Urinary bladder (tissue), 4 donors: ENCODE results near the gene HOXA9. TPM values are rescaled to one million over a fixed set of nuclear protein-coding genes. Genes with fewer than 3 reads are reported as not detected.

Source experiments
- DNase-seq: peaks from one replicate; pipeline ENCODE4 v3.0.0-alpha.2; 2015; ENCODE audit errors: extremely low spot score
- H3K27ac ChIP-seq: one replicate; pipeline ENCODE4 v1.5.1; 2013; ENCODE audit warnings: low read depth, mild to moderate bottlenecking, moderate library complexity
- H3K36me3 ChIP-seq: one replicate; pipeline ENCODE4 v1.6.1; 2013; ENCODE audit warnings: mild to moderate bottlenecking, moderate library complexity; ENCODE audit not compliant: insufficient read depth
- H3K4me1 ChIP-seq: one replicate; pipeline ENCODE4 v1.6.1; 2013; ENCODE audit warnings: mild to moderate bottlenecking, moderate library complexity; ENCODE audit not compliant: insufficient read depth
- H3K4me3 ChIP-seq: one replicate; pipeline ENCODE4 v1.5.1; 2013; ENCODE audit warnings: low read depth, low read length
- WGBS: extraction: QIAGEN DNeasy Blood & Tissue Kit; methylation state at CpG from one replicate; pipeline ENCODE4 v1.1.7; 2013; 5-methylcytosine and 5-hydroxymethylcytosine counted together
- polyA plus RNA-seq: library from polyadenylated mRNA; stranded (reverse); fragments of 200-250 nt; gene quantifications from one replicate; pipeline ENCODE4 v1.2.3, GENCODE V29; 2013
- total RNA-seq: library from RNA; depleted of rRNA; stranded (reverse); fragments of >200 nt; gene quantifications from one replicate; pipeline ENCODE4 v1.2.3, GENCODE V29; 2014
- donor health status: healthy with polysubstance abuse.
- donor health status: healthy.

Gene HOXA9
- total and polyA plus RNA-seq, 2 donors: 19.8 to 20.5 TPM

DNA sequence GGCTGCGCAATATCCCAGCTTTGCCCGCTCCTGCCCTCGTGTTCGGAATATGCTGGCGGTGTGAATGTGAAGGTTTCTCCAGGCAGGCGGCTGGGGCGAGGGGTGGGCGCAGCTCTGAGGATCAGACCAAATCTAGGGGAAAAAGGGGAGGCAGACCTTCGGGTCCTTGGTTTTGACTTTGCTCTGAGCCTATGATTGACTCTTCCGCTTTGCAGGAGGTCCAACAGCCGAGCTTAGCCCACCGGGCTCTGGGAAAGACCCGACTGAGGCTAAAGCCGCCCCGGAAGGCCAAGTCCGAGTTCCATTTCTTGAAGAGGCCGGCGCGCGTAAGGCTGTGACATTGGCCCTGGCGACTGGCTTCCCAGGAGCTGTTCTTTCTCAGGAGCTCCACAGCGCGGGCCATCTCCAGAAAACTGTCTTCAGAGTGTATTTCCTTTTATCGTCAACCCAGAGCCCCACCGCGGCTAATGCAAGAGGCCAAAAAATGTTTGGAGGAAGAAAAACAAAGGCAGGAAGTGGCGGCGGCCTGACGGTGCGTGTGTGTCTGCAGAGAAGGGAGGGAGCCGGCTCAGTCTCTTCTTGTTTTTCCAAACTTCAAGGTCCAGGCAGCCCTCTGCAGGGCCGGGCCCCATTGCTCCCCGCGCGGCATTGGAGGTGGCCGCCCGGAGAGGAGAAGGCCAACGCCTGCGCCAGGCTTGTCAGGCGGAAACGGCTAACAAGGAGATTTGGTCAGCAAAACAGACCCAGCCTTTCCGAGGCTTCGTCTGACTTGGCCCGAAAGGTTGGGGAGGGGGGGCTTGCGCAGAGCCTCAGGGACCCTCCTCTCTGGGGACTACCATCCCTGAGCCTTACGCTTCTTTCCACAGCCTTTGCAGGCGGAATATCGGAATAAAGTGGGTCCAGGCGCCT is 23.3 kb upstream of the HOXA9 start:
- WGBS: 3% methylated on average over 49 of the region's 49 CpGs
- no peak for DNase-seq
- Histone ChIP-seq H3K4me3 (peak overlapping the region; percentile 54), H3K27ac (peak overlapping the region; percentile 95), H3K36me3 (no peaks in the 10 kb centered on the region), H3K4me1 (peaks cover 1% of the 10 kb centered on the region)

DNA sequence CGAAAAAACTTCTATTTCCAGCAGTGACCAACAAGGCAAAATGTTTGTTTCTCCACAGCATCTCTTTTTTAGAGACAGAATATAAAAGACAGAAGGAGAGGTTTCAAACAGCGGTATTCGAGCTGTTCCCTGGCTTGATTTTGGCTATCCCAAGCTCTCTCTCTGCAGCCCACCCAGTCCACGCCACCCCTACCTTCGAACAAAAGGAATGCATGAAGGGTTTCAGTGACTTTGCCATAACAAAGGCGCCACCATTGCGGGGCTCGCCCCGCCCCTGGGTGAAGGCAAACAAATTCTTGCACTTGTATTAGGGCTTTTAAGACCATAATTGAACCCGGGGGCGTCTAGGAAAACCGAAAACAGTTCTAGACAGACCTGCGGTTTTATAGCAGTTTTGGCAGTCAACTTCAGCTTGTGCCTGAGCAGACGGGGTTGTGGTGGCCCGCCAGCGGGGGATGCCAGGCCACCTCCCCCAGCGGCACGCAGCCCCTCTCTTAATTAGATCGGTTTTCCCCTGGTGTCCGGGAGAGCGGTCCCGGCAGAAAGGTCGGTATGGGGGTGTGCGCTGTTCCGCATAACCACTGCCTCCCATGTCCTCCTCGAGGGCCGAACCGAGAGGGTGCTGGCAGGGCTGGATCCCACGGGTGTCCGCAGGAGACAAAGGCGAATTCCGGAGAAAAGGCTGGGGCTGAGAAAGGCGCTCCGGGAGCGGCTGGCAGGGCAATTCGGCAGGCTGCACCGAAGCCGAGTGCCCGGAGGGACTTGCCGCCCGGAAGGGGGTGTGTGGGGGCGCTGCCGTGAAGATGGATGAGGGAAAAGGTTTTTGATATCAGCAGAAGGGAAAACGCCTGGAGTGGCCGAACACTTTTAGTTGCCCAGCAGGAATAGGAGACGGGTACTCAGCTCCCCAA is 22.4 kb upstream of the HOXA9 start:
- 5% methylated on average over 46 of the region's 46 CpGs for WGBS
- Histone ChIP-seq H3K27ac (peak overlapping the region; percentile 95), H3K4me1 (peaks cover 1% of the 10 kb centered on the region), H3K4me3 (peak overlapping the region; percentile 54), H3K36me3 (no peaks in the 10 kb centered on the region)
- no peak for DNase-seq

DNA sequence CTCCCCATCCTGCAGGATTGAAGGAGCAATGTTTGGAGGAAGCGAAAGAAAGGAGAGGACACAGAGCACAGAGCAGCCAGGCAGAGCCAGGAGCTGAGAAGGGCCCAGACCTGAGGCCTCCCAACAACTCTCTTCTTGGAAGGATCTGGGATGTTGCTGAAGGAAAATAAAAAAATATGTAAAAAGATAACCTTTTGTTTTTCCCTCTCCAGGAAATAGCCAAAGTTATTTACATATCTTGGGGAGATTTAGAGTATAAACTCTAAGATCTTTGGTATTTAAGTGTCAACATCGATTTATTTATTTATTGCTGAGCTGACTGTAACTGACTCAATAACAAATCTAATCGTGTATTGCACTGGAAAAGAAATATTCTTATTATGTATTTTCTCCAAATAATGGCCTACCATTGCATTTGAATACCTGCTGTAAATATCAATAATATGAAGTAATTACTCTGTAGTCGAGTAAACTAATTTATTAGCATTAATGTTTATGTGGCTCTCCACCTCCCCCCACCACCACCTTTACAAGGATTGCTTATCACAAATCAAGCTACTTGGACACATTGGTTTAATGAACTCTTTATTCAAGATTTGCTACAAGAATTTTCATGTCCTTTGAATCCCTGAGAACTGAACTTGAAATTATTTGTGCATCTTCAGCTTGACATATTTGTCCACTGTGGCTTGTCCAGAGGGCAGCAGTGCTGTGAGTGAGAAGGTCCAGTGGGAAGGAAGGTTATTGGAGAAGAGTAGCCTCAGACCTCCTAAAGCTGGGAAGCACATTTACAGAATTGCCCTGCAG is 21.5 kb upstream of the HOXA9 start:
- H3K27ac ChIP-seq: peak overlapping the region; percentile 97
- peak overlapping the region; percentile 57 for H3K4me3 ChIP-seq
- DNase-seq: no peak
- 19% methylated on average over 4 of the region's 4 CpGs for WGBS
- H3K4me1 ChIP-seq: peaks cover 1% of the 10 kb centered on the region
- H3K36me3 ChIP-seq: no peaks in the 10 kb centered on the region

DNA sequence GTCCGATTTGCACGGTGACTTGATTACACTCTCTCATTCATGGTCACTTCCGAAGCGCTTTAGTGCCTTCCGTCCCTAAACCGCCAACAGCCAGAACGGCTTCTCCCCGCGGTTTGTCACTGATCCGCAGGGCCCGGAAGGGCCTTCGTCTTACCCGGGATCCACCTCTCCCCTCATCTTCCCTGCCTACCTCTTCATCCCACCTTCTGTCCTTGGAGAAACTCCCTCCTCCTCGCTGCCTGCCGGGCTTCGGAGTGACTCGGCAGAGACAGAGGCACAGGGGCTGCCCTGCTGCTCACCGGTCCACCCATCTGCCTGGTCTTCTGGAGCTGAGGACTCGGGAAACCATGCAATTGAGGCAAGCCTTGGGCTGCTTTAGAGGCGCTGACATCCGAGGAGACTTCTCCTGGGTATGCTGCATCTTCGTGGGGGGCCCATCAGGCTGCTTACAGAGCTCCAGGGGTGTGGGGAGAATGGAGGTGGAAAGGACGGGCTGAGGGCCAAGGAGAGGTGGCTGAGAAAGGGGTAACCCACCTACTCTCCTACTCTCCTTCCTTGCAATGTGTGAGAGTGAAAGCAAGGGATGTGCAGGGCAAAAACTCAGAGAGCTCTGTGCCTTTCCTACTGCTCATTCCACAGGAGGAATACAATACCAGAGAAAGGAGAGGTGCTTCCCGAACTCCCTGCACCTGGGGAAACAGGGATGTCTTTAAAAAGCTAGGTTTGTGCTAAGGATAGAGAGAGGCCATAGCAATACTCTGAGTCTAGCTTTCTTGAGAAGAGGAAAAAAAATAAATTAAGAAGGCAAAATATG is 20.7 kb upstream of the HOXA9 start:
- no peak for DNase-seq
- WGBS: 6% methylated on average over 24 of the region's 24 CpGs
- peak overlapping the region; percentile 97 for H3K27ac ChIP-seq
- no peaks in the 10 kb centered on the region for H3K36me3 ChIP-seq
- H3K4me3 ChIP-seq: peak overlapping the region; percentile 57
- H3K4me1 ChIP-seq: peaks cover 1% of the 10 kb centered on the region

DNA sequence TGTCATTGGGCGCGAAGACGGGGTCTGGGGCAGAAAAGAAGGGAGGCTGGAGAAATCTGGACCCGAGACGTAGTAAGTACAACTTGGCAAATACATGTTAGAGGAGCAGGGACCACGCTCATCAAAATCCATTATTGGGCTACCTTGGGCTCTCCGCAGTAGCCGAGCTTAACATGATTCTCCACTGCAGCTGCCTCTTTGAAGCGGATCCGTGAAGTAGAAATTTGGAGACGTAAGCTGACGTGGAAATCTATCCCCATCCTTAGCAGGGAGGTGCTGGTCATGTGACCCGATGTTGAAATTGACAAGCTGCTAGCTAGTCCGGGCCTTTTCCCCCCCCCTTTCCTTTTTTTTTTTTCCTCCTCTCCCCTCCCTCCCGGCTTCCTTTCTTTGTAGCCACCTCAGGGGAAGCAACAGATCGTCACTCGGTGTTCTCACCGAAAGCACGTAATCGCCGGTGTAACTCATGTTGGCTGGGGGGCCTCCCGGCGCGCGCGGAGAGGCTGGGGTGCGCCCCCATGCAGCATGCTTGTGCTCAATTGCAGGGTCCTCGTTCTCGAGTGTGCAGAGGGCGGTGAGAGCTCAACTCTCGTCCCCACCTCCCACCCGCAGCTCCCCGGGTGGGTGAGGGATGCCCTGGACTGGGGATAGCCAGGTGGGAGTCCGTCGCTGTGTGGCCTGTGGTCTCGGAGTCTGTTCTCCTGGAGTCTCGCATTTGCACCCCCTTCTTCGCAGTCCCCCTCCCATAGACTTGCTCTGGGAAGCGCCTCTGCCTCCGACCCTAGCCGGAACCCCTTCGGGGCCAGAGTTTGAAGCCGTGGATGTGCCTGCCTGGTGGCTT is 19.9 kb upstream of the HOXA9 start, which contains the start of gene HOXA11:
Gene HOXA11 (minus strand): TSS at position 220 of the 841 bp plus-strand sequence. CDS start 88 bp downstream, at position 132.
- no peaks in the 10 kb centered on the region for H3K36me3 ChIP-seq
- peak within 1 kb of the TSS; percentile 82 for H3K4me3 ChIP-seq
- WGBS: 2% methylated on average over 43 of the region's 43 CpGs
- peak within 1 kb of the TSS; percentile 97 for H3K27ac ChIP-seq
- peaks cover 1% of the 10 kb centered on the region for H3K4me1 ChIP-seq
- DNase-seq: peak; percentile 87

DNA sequence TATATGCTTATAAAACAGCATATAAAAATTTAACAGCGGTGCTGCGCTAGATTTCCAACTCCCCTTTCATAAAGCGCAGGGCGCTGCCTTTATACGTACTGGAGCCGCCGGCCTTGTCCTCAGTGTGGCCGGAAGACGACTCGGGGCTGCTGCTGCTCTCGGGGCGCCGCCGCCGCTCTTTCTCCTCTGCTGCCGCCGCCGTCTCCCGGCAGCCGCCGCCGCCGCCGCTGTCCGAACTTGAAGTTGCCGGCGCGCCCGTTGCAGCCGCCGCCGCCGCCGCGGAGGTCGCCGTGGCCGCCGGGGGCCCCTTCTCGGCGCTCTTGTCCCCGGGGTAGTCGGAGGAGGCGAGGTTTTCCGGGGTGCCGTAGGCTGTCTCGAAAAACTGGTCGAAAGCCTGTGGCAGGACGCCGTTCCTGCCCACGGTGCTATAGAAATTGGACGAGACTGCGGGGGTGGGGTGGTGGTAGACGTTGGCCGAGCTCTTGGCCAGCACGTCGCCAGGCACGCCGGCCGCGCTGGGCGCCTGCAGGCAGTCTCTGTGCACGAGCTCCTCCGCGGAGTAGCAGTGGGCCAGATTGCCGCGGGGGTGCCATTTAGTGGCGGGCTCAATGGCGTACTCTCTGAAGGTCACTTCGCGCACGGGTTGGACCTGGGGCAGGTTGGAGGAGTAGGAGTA is 19.1 kb upstream of the HOXA9 start:
- under 1% methylated on average over 72 of the region's 72 CpGs for WGBS
- Histone ChIP-seq H3K27ac (peak overlapping the region; percentile 95), H3K4me1 (no peaks in the 10 kb centered on the region), H3K36me3 (no peaks in the 10 kb centered on the region), H3K4me3 (peak overlapping the region; percentile 82)
- no peak for DNase-seq

DNA sequence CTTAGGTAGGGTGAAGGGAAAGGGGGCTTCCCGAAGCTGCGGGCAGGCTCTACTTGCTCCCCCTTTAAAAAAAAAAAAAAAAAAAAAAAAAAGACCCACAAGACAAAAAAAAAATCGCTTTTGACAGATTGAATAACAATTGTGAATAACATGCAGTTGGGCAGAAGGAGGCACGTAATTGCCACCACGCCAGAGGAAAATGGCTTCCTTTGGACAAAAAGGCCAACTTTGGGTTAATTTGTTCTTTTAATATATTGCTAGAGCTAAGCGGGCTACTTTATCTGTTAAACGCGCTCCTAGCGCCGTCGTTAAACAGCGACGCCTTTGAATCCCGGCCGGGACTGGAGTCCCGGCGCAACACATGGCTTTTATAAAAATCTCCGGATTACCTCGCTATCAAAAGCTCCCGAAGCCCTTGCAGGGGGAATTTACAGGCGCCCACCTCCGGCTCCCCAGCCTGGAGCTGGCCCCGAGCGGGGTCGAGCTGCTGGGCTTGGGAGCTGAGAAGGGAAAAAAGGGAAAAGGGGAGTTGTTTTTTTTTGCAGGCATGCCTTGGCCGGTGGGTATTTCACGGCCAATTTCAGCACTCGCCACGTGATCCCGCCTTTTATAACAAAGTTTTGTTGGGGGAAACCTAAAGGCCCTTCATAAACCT is 18.5 kb upstream of the HOXA9 start:
- Histone ChIP-seq H3K4me3 (peak overlapping the region; percentile 82), H3K4me1 (no peaks in the 10 kb centered on the region), H3K27ac (peak overlapping the region; percentile 95), H3K36me3 (no peaks in the 10 kb centered on the region)
- under 1% methylated on average over 30 of the region's 30 CpGs for WGBS
- DNase-seq: no peak

DNA sequence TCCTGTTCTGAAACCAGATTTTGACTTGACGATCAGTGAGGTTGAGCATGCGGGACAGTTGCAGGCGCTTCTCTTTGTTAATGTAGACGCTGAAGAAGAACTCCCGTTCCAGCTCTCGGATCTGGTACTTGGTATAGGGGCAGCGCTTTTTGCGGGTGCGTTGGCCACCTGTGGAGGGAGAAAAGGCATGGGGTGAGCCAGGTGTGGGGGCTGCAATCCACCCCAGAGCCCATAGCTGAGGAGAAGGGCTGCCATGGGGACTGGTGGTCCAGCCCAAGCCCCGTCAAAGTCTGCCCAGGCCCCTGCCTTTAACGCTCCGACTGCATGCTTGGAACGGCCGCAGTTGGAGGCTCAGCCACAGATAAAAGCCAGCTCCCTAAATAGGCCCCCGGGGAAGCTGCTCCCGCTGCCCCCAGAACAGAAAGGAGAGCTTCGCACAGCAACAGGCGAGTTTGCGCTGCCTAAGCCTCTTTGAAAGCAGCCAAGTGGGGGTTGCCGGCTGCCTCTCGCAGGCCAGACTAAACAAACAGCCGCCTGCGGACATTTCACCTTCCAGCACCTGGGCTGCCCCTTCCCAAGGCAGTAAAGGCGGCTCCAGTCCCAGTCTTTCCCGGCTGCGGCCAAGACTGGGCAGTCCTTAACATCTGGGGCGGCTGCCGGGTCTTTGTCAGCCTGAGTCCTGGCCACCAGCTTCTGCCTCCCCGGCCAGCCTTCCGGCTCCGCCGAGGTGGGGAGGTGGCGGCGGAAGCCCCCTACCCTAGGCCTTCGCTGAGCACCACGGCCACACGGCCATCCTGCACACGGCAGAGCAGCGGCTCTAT is 17.7 kb upstream of the HOXA9 start:
- 10% methylated on average over 39 of the region's 39 CpGs for WGBS
- H3K27ac ChIP-seq: peak overlapping the region; percentile 63
- no peaks in the 10 kb centered on the region for H3K36me3 ChIP-seq
- H3K4me3 ChIP-seq: peak overlapping the region; percentile 82
- no peak for DNase-seq
- H3K4me1 ChIP-seq: no peaks in the 10 kb centered on the region

DNA sequence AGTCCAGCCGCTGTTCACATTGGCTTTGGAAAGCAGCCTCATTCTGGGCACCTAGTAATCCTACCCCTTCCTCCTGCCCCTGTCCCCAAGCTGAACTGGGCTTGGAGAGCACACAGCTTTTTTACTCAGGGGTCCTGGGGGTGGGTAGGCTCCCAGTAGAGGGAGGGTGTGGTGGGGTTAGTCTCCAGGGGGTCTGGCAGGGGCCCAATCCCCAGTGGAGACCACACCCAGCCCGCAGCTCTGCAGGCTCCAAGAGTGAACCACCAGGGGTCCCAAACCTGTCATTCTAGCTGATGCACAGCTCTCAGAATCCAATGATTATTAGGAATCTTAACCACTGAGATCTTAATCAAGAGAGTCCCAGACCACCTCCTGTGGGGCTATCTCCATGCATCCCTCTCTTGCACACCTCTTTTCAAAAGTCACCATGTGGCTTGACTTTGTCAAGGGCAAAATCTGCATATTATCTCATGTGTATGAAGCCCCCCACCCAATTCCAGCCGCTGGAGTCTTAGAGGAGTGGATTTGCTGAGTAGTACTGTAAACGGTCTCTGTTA is 17.0 kb upstream of the HOXA9 start:
- no peak for DNase-seq

DNA sequence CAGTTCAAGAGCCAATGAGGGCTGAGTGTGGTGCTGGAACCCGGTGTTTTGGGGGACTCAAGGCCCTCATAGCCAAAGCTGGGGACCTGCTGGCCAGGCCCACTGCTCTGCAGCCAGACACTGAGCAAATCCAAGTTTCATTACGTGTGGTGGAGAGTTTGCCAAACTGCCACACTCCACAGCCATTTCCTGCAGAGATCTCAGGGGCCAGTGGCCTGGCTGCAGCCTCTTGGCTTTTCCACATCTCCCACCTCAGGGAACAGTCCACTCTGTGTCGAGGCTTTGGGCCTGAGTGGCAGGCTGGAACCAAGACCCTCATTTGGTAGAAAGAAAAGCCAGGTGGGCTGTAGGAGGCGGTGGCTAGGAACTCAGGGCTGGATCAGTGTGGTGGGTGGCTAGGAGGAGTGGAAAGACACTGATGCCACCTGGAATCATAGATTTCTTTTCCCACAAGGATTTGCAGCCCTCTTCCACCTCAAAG is 16.5 kb upstream of the HOXA9 start:
- no peaks in the 10 kb centered on the region for H3K36me3 ChIP-seq
- WGBS: 57% methylated on average over 4 of the region's 4 CpGs
- no peak overlapping the region for H3K27ac ChIP-seq
- no peaks in the 10 kb centered on the region for H3K4me1 ChIP-seq
- DNase-seq: no peak
- H3K4me3 ChIP-seq: peak overlapping the region; percentile 11

More for the DNA sequence above, 17.0 kb upstream of the HOXA9 start:
- H3K4me1 ChIP-seq: no peaks in the 10 kb centered on the region
- 52% methylated on average over 4 of the region's 4 CpGs for WGBS
- H3K27ac ChIP-seq: no peak overlapping the region
- H3K4me3 ChIP-seq: peak overlapping the region; percentile 82
- H3K36me3 ChIP-seq: no peaks in the 10 kb centered on the region
